Muscle of arm (tissue), 12 donors: ENCODE data around the gene KLK2. TPM values are rescaled to one million over a fixed set of nuclear protein-coding genes. Genes with fewer than 3 reads are reported as not detected.

ENCODE experiments used
- DNase-seq: peaks from one replicate; pipeline ENCODE4 v3.0.0-alpha.2; 2013
- polyA plus RNA-seq, 12 donors: library from polyadenylated mRNA; unstranded; fragments of 120-200 nt; gene quantifications; one replicate each; pipeline ENCODE4 v1.2.1, GENCODE V29; 2013; ENCODE audit not compliant: insufficient read length in 12 of 12

KLK2 gene
- polyA plus RNA-seq, 12 donors: 0.20 TPM; not detected in 11

- peak; percentile 72 for DNase-seq
These were observed 49.1 kb downstream of the KLK2 start for GRCh38 chr19:50922317-50922853.

- no peak for DNase-seq
These were observed 51.3 kb downstream of the KLK2 start for GRCh38 chr19:50924586-50924985.

GRCh38 chr19:50925734-50926133 lies 52.5 kb downstream of the KLK2 start:
- DNase-seq: no peak

- no peak for DNase-seq
These were observed 52.9 kb downstream of the KLK2 start for GRCh38 chr19:50926144-50926543.

- DNase-seq: no peak
These were observed 55.6 kb downstream of the KLK2 start for GRCh38 chr19:50928831-50929230.

Other genes with a start within 250 kb of the KLK2 start
- gene SYT3, start 233.6 kb upstream of the KLK2 start, polyA plus RNA-seq: under 1 TPM in 3 of 12 donors, not detected in 9; 0.05 to 0.25 (median 0.12) TPM
- 1 to 10 TPM in 7 of 12 donors, under 1 TPM in 3, not detected in 2; 0.85 to 2.8 (median 1.5) TPM for gene C19orf81, start 224.0 kb upstream of the KLK2 start, polyA plus RNA-seq
- gene SHANK1, start 153.6 kb upstream of the KLK2 start, polyA plus RNA-seq: 10 to 100 TPM in 11 of 12 donors, not detected in 1; 11.4 to 87.6 (median 22.0) TPM
- gene CLEC11A, start 150.1 kb upstream of the KLK2 start, polyA plus RNA-seq: 10 to 100 TPM in 11 of 12 donors, not detected in 1; 14.6 to 62.3 (median 17.6) TPM
- gene GPR32, start 103.0 kb upstream of the KLK2 start, polyA plus RNA-seq: under 1 TPM in 1 of 12 donors, not detected in 11; 0.13 TPM
- gene ACP4, start 83.0 kb upstream of the KLK2 start, polyA plus RNA-seq: under 1 TPM in 2 of 12 donors, not detected in 10; 0.28 to 0.29 TPM
- 10 to 100 TPM in 1 of 12 donors, 1 to 10 TPM in 3, under 1 TPM in 3, not detected in 5; 0.18 to 17.9 (median 1.0) TPM for gene KLK1, start 49.7 kb upstream of the KLK2 start, polyA plus RNA-seq
- not detected for gene KLK15, start 39.9 kb upstream of the KLK2 start, polyA plus RNA-seq
- 1 to 10 TPM in 1 of 12 donors, not detected in 11; 9.4 TPM for gene KLK3, start 18.5 kb upstream of the KLK2 start, polyA plus RNA-seq
- under 1 TPM in 1 of 12 donors, not detected in 11; 0.21 TPM for gene KLK4, start 38.0 kb downstream of the KLK2 start, polyA plus RNA-seq
- gene KLK5, start 79.6 kb downstream of the KLK2 start, polyA plus RNA-seq: under 1 TPM in 1 of 12 donors, not detected in 11; 0.32 TPM
- gene KLK6, start 96.2 kb downstream of the KLK2 start, polyA plus RNA-seq: under 1 TPM in 4 of 12 donors, not detected in 8; 0.22 to 0.50 (median 0.39) TPM
- gene KLK7, start 110.5 kb downstream of the KLK2 start, polyA plus RNA-seq: under 1 TPM in 8 of 12 donors, not detected in 4; 0.07 to 0.66 (median 0.14) TPM
- gene KLK8, start 128.2 kb downstream of the KLK2 start, polyA plus RNA-seq: 1 to 10 TPM in 3 of 12 donors, not detected in 9; 1.0 to 2.3 (median 1.8) TPM
- gene KLK10, start 146.3 kb downstream of the KLK2 start, polyA plus RNA-seq: 1 to 10 TPM in 1 of 12 donors, under 1 TPM in 7, not detected in 4; 0.05 to 2.1 (median 0.19) TPM
- 1 to 10 TPM in 3 of 12 donors, not detected in 9; 2.0 to 9.1 (median 3.5) TPM for gene KLK11, start 153.2 kb downstream of the KLK2 start, polyA plus RNA-seq
- not detected for gene KLK12, start 161.6 kb downstream of the KLK2 start, polyA plus RNA-seq
- 1 to 10 TPM in 1 of 12 donors, under 1 TPM in 2, not detected in 9; 0.48 to 1.5 (median 0.61) TPM for gene KLK13, start 191.7 kb downstream of the KLK2 start, polyA plus RNA-seq
- under 1 TPM in 9 of 12 donors, not detected in 3; 0.12 to 0.80 (median 0.21) TPM for gene KLK14, start 209.4 kb downstream of the KLK2 start, polyA plus RNA-seq
- 1 to 10 TPM in 11 of 12 donors, not detected in 1; 1.1 to 5.1 (median 2.2) TPM for gene CTU1, start 235.0 kb downstream of the KLK2 start, polyA plus RNA-seq